Fibroblast of lung (primary cell): ENCODE data around the gene VASN. TPM values are rescaled to one million over a fixed set of nuclear protein-coding genes. Genes with fewer than 3 reads are reported as not detected.

Source experiments
- DNase-seq, 2 donors: peaks; one replicate each; pipeline versions ENCODE4 v3.0.0 to v3.0.0-alpha.2; 2010; ENCODE audit warnings: low read depth in 2 of 2
- H2AFZ ChIP-seq: 2 replicates; pipeline ENCODE4 v1.5.1; 2012; ENCODE audit warnings: low read length, control low read depth, inconsistent platforms
- H3K27ac ChIP-seq: 2 replicates; pipeline ENCODE4 v1.5.1; 2011; ENCODE audit warnings: low read length, control low read depth; ENCODE audit not compliant: insufficient read depth
- H3K27me3 ChIP-seq: 2 replicates; pipeline ENCODE4 v1.5.1; 2011; ENCODE audit warnings: mild to moderate bottlenecking, low read length; ENCODE audit not compliant: control insufficient read depth, insufficient read depth
- H3K36me3 ChIP-seq: 2 replicates; pipeline ENCODE4 v1.5.1; 2011; ENCODE audit warnings: low read length; ENCODE audit not compliant: control insufficient read depth, insufficient read depth
- H3K4me1 ChIP-seq: 2 replicates; pipeline ENCODE4 v1.5.1; 2011; ENCODE audit warnings: low read length; ENCODE audit not compliant: control insufficient read depth, insufficient read depth; ENCODE audit errors: extremely low read depth
- H3K4me2 ChIP-seq: 2 replicates; pipeline ENCODE4 v1.5.1; 2011; ENCODE audit warnings: low read length, control low read depth; ENCODE audit not compliant: insufficient read depth; ENCODE audit errors: extremely low read depth
- H3K4me3 ChIP-seq, 4 experiments: fragments of 200-600 bp in 1 of 4; sonication (generic) in 1 of 4; replicated peaks in 1 of 4; 2 replicates each; pipeline ENCODE4 v1.5.1; 2011 to 2016; ENCODE audit warnings: low read length in 4 of 4, low read depth in 3 of 4, mild to moderate bottlenecking in 3 of 4, control low read depth in 2 of 4, inconsistent platforms in 1 of 4, mixed read lengths in 1 of 4; ENCODE audit not compliant: insufficient read depth in 1 of 4; ENCODE audit errors: control extremely low read depth in 1 of 4
- H3K79me2 ChIP-seq: 2 replicates; pipeline ENCODE4 v1.5.1; 2012; ENCODE audit warnings: mild to moderate bottlenecking, low read length, inconsistent platforms; ENCODE audit not compliant: control insufficient read depth, insufficient read depth
- H3K9ac ChIP-seq: 2 replicates; pipeline ENCODE4 v1.5.1; 2011; ENCODE audit warnings: mild to moderate bottlenecking, low read length, control low read depth; ENCODE audit not compliant: insufficient read depth
- H3K9me3 ChIP-seq: 2 replicates; pipeline ENCODE4 v1.5.1; 2012; ENCODE audit warnings: low read depth, low read length; ENCODE audit not compliant: control insufficient read depth, insufficient read depth
- H4K20me1 ChIP-seq: 2 replicates; pipeline ENCODE4 v1.5.1; 2011; ENCODE audit warnings: low read length; ENCODE audit not compliant: control insufficient read depth, insufficient read depth; ENCODE audit errors: extremely low read depth
- CTCF ChIP-seq, 2 donors: IDR thresholded peaks in 1 of 2; conservative IDR thresholded peaks in 1 of 2; 1 replicate in 1 of 2; 2 replicates in 1 of 2; pipeline ENCODE4 v1.5.1; 2011 to 2012; ENCODE audit warnings: low read length in 2 of 2, control low read depth in 1 of 2, inconsistent platforms in 1 of 2, low read depth in 1 of 2, mild to moderate bottlenecking in 1 of 2
- EZH2 ChIP-seq: IDR thresholded peaks from 2 replicates; pipeline ENCODE4 v1.5.1; 2012; ENCODE audit warnings: low read length, control low read depth, mild to moderate bottlenecking; ENCODE audit errors: missing control alignments
- polyA plus RNA-seq, 2 donors: library from polyadenylated mRNA; depleted of rRNA in 1 of 2; stranded (reverse) in 1 of 2; unstranded in 1 of 2; fragments of >200 nt; gene quantifications; 2 replicates each; pipeline ENCODE4 v1.2.1, GENCODE V29; 2011 to 2012; ENCODE audit warnings: missing spikeins in 1 of 2
- total RNA-seq: library from RNA; depleted of rRNA; stranded (reverse); fragments of >200 nt; gene quantifications from 2 replicates; pipeline ENCODE4 v1.2.1, GENCODE V29; 2014

Gene VASN
- total and polyA plus RNA-seq, 2 donors (not counting 1 experiment from before 2014, with no cell fraction given) = 61.9 to 79.4 TPM

- DNase-seq = no peak
- Histone ChIP-seq H3K27ac (no peak overlapping the region), H3K79me2 (peaks cover 23% of the 10 kb centered on the region), H3K4me2 (no peak overlapping the region), H3K27me3 (no peaks in the 10 kb centered on the region), H4K20me1 (no peaks in the 10 kb centered on the region), H3K9ac (no peak overlapping the region), H2AFZ (no peak overlapping the region), H3K4me1 (peaks cover 27% of the 10 kb centered on the region), H3K4me3 (no peak overlapping the region), H3K9me3 (no peaks in the 10 kb centered on the region), H3K36me3 (no peaks in the 10 kb centered on the region)
- TF ChIP-seq CTCF (conservative IDR thresholded peaks at IDR 0.05 in 1 of 2, IDR thresholded peaks at IDR 0.05 in 1 of 2; ENCODE audit: low read depth in 1 of 2, low read length in 2 of 2) (no peak), EZH2 (no peak)
These were observed 41.2 kb downstream of the VASN start for GRCh38 chr16:4412854-4413253.

- Histone ChIP-seq H3K4me3 (no peak overlapping the region), H3K79me2 (peaks cover 23% of the 10 kb centered on the region)
These were observed 42.7 kb downstream of the VASN start for GRCh38 chr16:4414187-4414917.

More at GRCh38 chr16:4414187-4414917, 42.7 kb downstream of the VASN start:
- H4K20me1 ChIP-seq = no peaks in the 10 kb centered on the region
- no peaks in the 10 kb centered on the region for H3K9me3 ChIP-seq
- H2AFZ ChIP-seq = no peak overlapping the region
- no peak overlapping the region for H3K27ac ChIP-seq
- H3K27me3 ChIP-seq = no peaks in the 10 kb centered on the region
- no peaks in the 10 kb centered on the region for H3K36me3 ChIP-seq
- H3K4me1 ChIP-seq = peaks cover 19% of the 10 kb centered on the region
- TF ChIP-seq EZH2 (no peak), CTCF (conservative IDR thresholded peaks at IDR 0.05 in 1 of 2, IDR thresholded peaks at IDR 0.05 in 1 of 2; ENCODE audit: low read depth in 1 of 2, low read length in 2 of 2) (no peak)
- no peak for DNase-seq
- no peak overlapping the region for H3K9ac ChIP-seq
- no peak overlapping the region for H3K4me2 ChIP-seq
